RWPE1 (cell line): ENCODE data around the gene PCDHGA1.
"Not testable (repeated sequence)": the region's sequence is repeated elsewhere in the genome, so short reads cannot be mapped to it uniquely, and the experiment has no call there.

Source experiments
- CTCF ChIA-PET: fragments of 350-600 bp; sonication (Branson Sonifier 250); formaldehyde crosslinking; extraction: SDS; loops from one replicate; lab custom pipeline; 2021; lab: Yijun Ruan, JAX
- POLR2A ChIA-PET: fragments of 400-600 bp; formaldehyde crosslinking; extraction: SDS; loops from one replicate; lab custom pipeline; 2020; ENCODE audit warnings: antibody characterized with exemption; ENCODE audit not compliant: low non-redundant PET; lab: Yijun Ruan, JAX
- DNase-seq: peaks from one replicate; pipeline ENCODE4 v3.0.0; 2012; ENCODE audit warnings: low spot score
- H3K27ac ChIP-seq: fragments of 450-650 bp; 2 replicates; pipeline ENCODE4 v1.5.1; 2017
- TF ChIP-seq, protein P1 (sequence below): fragments of 450-650 bp; conservative IDR thresholded peaks from 2 replicates; pipeline ENCODE4 v1.5.1; 2017; ENCODE audit warnings: low read depth, mild to moderate bottlenecking

Gene PCDHGA1

DNA sequence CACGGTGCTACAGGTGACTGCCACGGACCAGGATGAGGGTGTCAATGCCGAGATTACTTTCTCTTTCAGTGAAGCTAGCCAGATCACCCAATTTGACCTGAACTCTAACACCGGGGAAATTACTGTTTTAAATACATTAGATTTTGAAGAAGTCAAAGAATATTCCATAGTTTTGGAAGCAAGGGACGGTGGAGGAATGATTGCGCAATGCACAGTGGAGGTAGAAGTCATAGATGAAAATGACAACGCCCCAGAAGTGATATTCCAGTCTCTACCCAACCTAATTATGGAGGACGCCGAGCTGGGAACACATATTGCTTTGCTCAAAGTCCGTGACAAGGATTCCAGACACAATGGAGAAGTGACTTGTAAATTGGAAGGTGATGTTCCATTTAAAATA is 58.3 kb downstream of the PCDHGA1 start:
- no peak for DNase-seq
- H3K27ac ChIP-seq = no peak overlapping the region
- ChIA-PET CTCF (interaction anchor here (0.7 kb wide), 2 partner anchors 169 to 1439 kb away, joined by 3 to 4 read pairs; no protein-coding TSS in a partner anchor), POLR2A (no interaction called here)
- TF ChIP-seq, protein P1, sequence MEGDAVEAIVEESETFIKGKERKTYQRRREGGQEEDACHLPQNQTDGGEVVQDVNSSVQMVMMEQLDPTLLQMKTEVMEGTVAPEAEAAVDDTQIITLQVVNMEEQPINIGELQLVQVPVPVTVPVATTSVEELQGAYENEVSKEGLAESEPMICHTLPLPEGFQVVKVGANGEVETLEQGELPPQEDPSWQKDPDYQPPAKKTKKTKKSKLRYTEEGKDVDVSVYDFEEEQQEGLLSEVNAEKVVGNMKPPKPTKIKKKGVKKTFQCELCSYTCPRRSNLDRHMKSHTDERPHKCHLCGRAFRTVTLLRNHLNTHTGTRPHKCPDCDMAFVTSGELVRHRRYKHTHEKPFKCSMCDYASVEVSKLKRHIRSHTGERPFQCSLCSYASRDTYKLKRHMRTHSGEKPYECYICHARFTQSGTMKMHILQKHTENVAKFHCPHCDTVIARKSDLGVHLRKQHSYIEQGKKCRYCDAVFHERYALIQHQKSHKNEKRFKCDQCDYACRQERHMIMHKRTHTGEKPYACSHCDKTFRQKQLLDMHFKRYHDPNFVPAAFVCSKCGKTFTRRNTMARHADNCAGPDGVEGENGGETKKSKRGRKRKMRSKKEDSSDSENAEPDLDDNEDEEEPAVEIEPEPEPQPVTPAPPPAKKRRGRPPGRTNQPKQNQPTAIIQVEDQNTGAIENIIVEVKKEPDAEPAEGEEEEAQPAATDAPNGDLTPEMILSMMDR = no peak

DNA sequence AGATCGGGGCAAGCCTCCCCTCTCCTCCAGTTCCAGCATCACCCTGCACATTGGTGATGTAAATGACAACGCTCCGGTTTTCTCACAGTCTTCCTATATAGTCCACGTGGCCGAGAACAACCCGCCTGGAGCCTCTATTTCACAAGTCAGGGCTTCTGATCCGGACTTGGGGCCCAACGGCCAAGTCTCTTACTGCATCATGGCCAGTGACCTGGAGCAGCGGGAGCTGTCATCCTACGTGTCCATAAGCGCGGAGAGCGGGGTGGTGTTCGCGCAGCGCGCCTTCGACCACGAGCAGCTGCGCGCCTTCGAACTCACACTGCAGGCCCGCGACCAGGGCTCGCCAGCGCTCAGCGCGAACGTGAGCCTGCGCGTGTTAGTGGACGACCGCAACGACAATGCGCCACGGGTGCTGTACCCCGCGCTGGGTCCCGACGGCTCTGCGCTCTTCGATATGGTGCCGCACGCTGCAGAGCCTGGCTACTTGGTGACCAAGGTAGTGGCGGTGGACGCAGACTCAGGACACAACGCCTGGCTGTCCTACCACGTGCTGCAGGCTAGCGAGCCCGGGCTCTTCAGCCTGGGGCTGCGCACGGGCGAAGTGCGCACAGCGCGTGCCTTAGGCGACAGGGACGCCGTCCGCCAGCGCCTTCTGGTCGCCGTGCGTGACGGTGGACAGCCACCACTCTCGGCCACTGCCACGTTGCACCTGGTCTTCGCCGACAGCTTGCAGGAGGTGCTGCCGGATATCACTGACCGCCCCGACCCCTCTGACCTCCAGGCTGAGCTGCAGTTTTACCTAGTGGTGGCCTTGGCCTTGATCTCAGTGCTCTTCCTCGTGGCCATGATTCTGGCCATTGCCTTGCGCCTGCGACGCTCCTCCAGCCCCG is 59.1 kb downstream of the PCDHGA1 start:
- no peak for DNase-seq
- POLR2A ChIA-PET = no interaction called here
- H3K27ac ChIP-seq = no peak overlapping the region
- TF ChIP-seq, protein P1 = no peak
- CTCF ChIA-PET = no interaction called here

DNA sequence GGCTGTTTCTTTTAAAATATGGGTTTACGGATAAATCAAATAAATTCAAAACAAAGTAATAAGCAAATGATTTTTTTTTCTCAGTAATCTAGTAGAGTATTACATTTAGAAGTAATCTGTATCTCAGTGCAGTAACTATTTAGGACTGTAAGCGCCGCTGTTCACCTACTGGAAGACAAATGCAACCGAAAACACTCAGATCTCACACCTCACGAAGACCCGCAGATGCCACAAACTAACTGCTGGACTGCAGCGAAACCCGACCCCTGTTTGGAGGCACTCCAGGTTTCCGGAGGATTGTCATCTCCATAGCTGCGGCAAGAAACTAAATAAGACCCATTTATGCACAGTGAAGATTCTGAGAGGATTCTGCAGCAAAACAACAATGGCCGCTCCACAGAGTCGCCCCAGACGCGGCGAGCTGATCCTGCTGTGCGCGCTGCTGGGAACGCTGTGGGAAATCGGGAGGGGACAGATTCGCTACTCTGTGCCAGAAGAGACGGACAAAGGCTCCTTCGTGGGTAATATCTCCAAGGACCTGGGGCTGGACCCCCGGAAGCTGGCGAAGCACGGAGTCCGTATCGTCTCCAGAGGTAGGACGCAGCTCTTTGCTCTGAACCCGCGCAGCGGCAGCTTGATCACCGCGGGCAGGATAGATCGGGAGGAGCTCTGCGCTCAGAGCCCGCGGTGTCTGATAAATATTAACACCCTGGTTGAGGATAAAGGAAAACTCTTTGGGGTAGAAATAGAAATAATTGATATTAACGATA is 62.3 kb downstream of the PCDHGA1 start, which contains the start of gene PCDHGA8:
Gene PCDHGA8 (plus strand): TSS at position 205 of the 770 bp plus-strand sequence. CDS start 181 bp downstream, at position 386.
- POLR2A ChIA-PET = no interaction called here
- CTCF ChIA-PET = interaction anchor here (0.6 to 1.2 kb wide), 2 partner anchors 15 to 1947 kb away, joined by 3 read pairs; partner anchors contain the start of gene PCDHGB6
- no peak for DNase-seq
- H3K27ac ChIP-seq = no peak within 1 kb of the TSS
- TF ChIP-seq, protein P1 = 0 out of 2 replicates have a peak, but pooled peaks have one; percentile 1

DNA sequence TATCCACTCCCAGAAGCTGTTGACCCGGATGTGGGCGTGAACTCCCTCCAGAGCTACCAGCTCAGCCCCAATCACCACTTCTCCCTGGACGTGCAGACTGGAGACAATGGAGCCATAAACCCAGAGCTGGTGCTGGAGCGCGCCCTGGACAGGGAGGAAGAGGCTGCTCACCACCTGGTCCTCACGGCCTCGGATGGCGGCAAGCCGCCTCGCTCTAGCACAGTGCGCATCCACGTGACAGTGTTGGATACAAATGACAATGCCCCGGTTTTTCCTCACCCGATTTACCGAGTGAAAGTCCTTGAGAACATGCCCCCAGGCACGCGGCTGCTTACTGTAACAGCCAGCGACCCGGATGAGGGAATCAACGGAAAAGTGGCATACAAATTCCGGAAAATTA is 63.0 kb downstream of the PCDHGA1 start:
- POLR2A ChIA-PET = no interaction called here
- CTCF ChIA-PET = interaction anchor here (0.6 to 1.2 kb wide), 2 partner anchors 15 to 1946 kb away, joined by 3 read pairs; partner anchors contain the start of gene PCDHGB6

DNA sequence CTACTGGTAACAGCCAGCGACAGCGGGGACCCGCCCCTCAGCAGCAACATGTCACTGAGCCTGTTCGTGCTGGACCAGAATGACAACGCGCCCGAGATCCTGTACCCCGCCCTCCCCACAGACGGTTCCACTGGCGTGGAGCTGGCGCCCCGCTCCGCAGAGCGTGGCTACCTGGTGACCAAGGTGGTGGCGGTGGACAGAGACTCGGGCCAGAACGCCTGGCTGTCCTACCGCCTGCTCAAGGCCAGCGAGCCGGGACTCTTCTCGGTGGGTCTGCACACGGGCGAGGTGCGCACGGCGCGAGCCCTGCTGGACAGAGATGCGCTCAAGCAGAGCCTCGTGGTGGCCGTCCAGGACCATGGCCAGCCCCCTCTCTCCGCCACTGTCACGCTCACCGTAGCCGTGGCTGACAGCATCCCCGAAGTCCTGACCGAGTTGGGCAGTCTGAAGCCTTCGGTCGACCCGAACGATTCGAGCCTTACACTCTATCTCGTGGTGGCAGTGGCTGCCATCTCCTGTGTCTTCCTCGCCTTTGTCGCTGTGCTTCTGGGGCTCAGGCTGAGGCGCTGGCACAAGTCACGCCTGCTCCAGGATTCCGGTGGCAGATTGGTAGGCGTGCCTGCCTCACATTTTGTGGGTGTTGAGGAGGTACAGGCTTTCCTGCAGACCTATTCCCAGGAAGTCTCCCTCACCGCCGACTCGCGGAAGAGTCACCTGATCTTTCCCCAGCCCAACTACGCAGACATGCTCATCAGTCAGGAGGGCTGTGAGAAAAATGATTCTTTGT is 64.3 kb downstream of the PCDHGA1 start:
- DNase-seq, H3K27ac ChIP-seq, POLR2A ChIA-PET: not testable (repeated sequence)
- CTCF ChIA-PET = interaction anchor here (0.8 to 1.7 kb wide), 3 partner anchors 21 to 82 kb away, joined by 3 to 8 read pairs (median 4); partner anchors contain the start of genes PCDHGA1 and PCDHGA6

More for the DNA sequence above, 63.0 kb downstream of the PCDHGA1 start:
- no peak for DNase-seq
- no peak overlapping the region for H3K27ac ChIP-seq
- TF ChIP-seq, protein P1 = no peak

DNA sequence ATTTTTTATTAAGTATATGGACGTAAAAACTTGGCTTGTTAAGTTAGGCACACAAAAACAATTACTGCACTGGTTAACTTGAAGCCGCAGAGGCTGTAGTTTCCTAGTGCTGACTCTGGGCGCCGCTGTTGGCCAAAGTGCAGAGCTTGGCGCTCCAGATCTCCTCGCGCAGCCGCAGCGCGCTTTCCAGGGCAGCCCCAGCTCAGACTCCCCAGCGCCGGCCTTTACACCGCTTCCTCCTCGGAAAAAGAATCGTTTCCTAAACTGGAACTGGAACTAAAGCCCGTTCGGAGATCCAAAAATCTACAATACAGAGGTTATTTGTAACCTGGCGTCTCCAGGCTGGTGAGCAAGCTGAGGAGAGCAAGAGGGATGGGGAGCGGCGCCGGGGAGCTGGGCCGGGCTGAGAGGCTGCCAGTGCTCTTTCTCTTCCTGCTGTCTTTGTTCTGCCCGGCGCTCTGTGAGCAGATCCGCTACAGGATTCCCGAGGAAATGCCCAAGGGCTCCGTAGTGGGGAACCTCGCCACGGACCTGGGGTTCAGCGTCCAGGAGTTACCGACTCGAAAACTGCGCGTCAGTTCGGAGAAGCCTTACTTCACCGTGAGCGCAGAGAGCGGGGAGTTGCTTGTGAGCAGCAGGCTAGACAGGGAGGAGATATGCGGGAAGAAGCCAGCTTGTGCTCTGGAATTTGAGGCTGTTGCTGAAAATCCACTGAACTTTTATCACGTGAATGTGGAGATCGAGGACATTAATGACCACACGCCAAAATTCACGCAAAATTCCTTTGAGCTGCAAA is 67.6 kb downstream of the PCDHGA1 start, which contains the start of gene PCDHGB5:
Gene PCDHGB5 (plus strand): TSS at position 192 of the 796 bp plus-strand sequence. CDS start 181 bp downstream, at position 373.
- POLR2A ChIA-PET = not testable (repeated sequence)
- CTCF ChIA-PET = interaction anchor here (0.6 to 2.2 kb wide), 10 partner anchors 11 to 166 kb away, joined by 3 to 13 read pairs (median 4); partner anchors contain the start of genes PCDHGA1, PCDHGB4 and PCDHGC3
- 0 out of 2 replicates have a peak within 1 kb of the TSS, but pooled peaks have one; percentile 20 for H3K27ac ChIP-seq
- DNase-seq = peak; percentile 48
- TF ChIP-seq, protein P1 = peak; percentile 77
